Measurements from ENCODE around the gene VIL1.

The VIL1 gene

DNA sequence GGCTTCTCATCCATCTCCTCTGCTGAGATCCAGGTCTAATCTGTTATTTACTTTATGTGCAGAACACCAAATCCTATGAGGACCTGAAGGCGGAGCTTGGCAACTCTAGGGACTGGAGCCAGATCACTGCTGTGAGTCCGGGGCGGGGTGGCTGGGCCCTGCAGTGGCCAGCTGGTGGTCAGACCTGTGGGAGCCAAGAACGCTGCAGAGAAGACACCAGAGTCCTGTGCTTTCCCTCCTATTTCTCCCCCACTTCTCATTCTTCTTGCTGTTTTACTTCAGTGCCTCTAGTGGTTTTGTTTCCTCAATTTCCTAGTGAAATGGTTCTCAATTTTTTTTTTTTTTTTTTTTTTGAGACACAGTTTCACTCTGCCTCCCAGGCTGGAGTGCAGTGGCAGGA is 19.7 kb downstream of the VIL1 start:
- H3K9me2 ChIP-seq (replicated peaks; ENCODE audit: insufficient read depth, low read length): no peaks in the 10 kb centered on the region
- no peaks in the 10 kb centered on the region for H3K27me3 ChIP-seq (ENCODE audit: low read length)
- H3K9ac ChIP-seq (ENCODE audit: low read length): no peak overlapping the region
- H3K36me3 ChIP-seq (ENCODE audit: low read length): no peaks in the 10 kb centered on the region
- no peaks in the 10 kb centered on the region for H4K20me1 ChIP-seq (ENCODE audit: low read depth, low read length)
- H3K79me2 ChIP-seq (ENCODE audit: insufficient read depth, low read length): no peaks in the 10 kb centered on the region
- H3F3A ChIP-seq (ENCODE audit: insufficient read depth): no peaks in the 10 kb centered on the region
- H3K4me2 ChIP-seq (ENCODE audit: low read depth, low read length, poor library complexity, severe bottlenecking): no peak overlapping the region
- no peaks in the 10 kb centered on the region for H3K9me3 ChIP-seq (ENCODE audit: insufficient read depth, low read length)
- H3K27ac ChIP-seq (ENCODE audit: low read depth, low read length): no peak overlapping the region
- TF ChIP-seq, protein P1, sequence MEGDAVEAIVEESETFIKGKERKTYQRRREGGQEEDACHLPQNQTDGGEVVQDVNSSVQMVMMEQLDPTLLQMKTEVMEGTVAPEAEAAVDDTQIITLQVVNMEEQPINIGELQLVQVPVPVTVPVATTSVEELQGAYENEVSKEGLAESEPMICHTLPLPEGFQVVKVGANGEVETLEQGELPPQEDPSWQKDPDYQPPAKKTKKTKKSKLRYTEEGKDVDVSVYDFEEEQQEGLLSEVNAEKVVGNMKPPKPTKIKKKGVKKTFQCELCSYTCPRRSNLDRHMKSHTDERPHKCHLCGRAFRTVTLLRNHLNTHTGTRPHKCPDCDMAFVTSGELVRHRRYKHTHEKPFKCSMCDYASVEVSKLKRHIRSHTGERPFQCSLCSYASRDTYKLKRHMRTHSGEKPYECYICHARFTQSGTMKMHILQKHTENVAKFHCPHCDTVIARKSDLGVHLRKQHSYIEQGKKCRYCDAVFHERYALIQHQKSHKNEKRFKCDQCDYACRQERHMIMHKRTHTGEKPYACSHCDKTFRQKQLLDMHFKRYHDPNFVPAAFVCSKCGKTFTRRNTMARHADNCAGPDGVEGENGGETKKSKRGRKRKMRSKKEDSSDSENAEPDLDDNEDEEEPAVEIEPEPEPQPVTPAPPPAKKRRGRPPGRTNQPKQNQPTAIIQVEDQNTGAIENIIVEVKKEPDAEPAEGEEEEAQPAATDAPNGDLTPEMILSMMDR (IDR thresholded peaks at IDR 0.05; ENCODE audit: insufficient read depth, low read length, poor library complexity, severe bottlenecking): no peak
- TF ChIP-seq EZH2phosphoT487 (conservative IDR thresholded peaks at IDR 0.05; ENCODE audit: low read length): no peak
- no peak overlapping the region for H3K4me3 ChIP-seq (ENCODE audit: insufficient read depth, low read length, poor library complexity, severe bottlenecking)
- no peak overlapping the region for H2AFZ ChIP-seq (ENCODE audit: low read depth, low read length, severe bottlenecking)

DNA sequence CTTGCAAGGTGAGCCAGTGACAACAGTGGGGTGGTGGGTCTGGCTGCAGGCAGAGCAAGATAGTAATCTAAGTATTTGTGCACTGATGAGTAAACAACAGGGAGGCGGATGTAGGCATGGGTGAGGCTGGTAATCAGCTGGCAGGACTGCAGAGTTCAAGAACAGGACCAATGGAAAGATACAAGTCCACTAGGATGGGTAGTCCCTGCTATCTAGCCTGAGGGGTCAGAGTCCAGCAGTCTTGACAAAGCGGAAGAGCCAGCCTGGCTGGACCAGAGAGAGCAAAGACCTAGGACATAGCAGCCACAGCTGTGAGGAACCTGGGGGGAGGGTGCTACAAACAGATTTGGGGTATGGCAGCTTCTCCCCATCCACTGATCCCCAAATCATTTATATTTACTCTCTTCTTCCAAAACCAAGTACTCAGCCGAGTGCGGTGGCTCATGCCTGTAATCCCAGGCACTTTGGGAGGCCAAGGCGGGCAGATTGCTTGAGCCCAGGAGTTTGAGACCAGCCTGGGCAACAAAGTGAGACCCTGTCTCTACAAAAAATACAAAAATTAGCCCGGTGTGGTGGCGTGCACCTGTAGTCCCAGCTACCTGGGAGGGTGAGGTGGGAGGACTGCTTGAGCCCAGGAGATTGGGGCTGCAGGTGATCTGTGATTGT is 25.9 kb downstream of the VIL1 start:
- Histone ChIP-seq H3K9ac (ENCODE audit: low read length) (no peak overlapping the region), H3K9me2 (replicated peaks; ENCODE audit: insufficient read depth, low read length) (no peaks in the 10 kb centered on the region), H4K20me1 (ENCODE audit: low read depth, low read length) (no peaks in the 10 kb centered on the region), H3K9me3 (ENCODE audit: insufficient read depth, low read length) (no peaks in the 10 kb centered on the region), H3F3A (ENCODE audit: insufficient read depth) (no peaks in the 10 kb centered on the region), H3K4me3 (ENCODE audit: insufficient read depth, low read length, poor library complexity, severe bottlenecking) (no peak overlapping the region), H3K79me2 (ENCODE audit: insufficient read depth, low read length) (no peaks in the 10 kb centered on the region), H3K27me3 (ENCODE audit: low read length) (no peaks in the 10 kb centered on the region), H3K27ac (ENCODE audit: low read depth, low read length) (no peak overlapping the region), H3K4me2 (ENCODE audit: low read depth, low read length, poor library complexity, severe bottlenecking) (no peak overlapping the region), H3K36me3 (ENCODE audit: low read length) (no peaks in the 10 kb centered on the region), H2AFZ (ENCODE audit: low read depth, low read length, severe bottlenecking) (no peak overlapping the region)
- no peak for TF ChIP-seq EZH2phosphoT487 (conservative IDR thresholded peaks at IDR 0.05; ENCODE audit: low read length)
- TF ChIP-seq, protein P1 (IDR thresholded peaks at IDR 0.05; ENCODE audit: insufficient read depth, low read length, poor library complexity, severe bottlenecking): no peak

DNA sequence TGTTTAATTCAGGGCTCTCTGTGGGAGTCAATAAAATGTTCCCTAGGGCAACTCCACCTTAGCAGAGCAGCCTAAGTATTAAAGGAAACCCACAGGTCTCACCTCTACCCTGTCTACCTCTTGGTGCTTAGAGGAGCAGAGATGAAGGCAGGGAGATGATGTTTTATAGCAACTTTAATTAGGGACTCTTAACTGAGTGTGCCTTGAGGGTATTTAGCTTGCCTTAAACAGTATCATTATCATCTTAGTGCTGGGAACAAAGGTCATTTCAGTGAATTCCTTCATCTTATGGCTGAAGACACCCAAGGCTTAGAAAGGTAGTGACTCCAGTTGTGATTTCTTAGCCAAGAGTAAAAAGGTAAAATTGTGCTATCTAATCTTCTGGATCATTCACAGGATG is 26.7 kb downstream of the VIL1 start:
- Histone ChIP-seq H3F3A (ENCODE audit: insufficient read depth) (no peaks in the 10 kb centered on the region), H3K4me3 (ENCODE audit: insufficient read depth, low read length, poor library complexity, severe bottlenecking) (no peak overlapping the region), H3K9me2 (replicated peaks; ENCODE audit: insufficient read depth, low read length) (no peaks in the 10 kb centered on the region), H3K9me3 (ENCODE audit: insufficient read depth, low read length) (no peaks in the 10 kb centered on the region), H2AFZ (ENCODE audit: low read depth, low read length, severe bottlenecking) (no peak overlapping the region), H3K27me3 (ENCODE audit: low read length) (no peaks in the 10 kb centered on the region), H3K4me2 (ENCODE audit: low read depth, low read length, poor library complexity, severe bottlenecking) (no peak overlapping the region), H3K79me2 (ENCODE audit: insufficient read depth, low read length) (no peaks in the 10 kb centered on the region), H3K9ac (ENCODE audit: low read length) (no peak overlapping the region), H3K27ac (ENCODE audit: low read depth, low read length) (no peak overlapping the region), H4K20me1 (ENCODE audit: low read depth, low read length) (no peaks in the 10 kb centered on the region), H3K36me3 (ENCODE audit: low read length) (no peaks in the 10 kb centered on the region)
- no peak for TF ChIP-seq EZH2phosphoT487 (conservative IDR thresholded peaks at IDR 0.05; ENCODE audit: low read length)
- TF ChIP-seq, protein P1 (IDR thresholded peaks at IDR 0.05; ENCODE audit: insufficient read depth, low read length, poor library complexity, severe bottlenecking): no peak

Data from SU-DHL-6 (cell line).